ENCODE data around the gene CGB2. TPM values are rescaled to one million over a fixed set of nuclear protein-coding genes. Genes with fewer than 3 reads are reported as not detected.

Gene CGB2
- total and polyA plus RNA-seq, 9 of the 15 experiments (the other 6 are each of a cell fraction or from before 2014, with no cell fraction given), result 0.22 TPM; not detected in 8

- TF ChIP-seq SETDB1 (IDR thresholded peaks at IDR 0.05; ENCODE audit: low read length) (no peak), NCOA4 (IDR thresholded peaks at IDR 0.05; ENCODE audit: partially characterized antibody) (peak; percentile 34), ESRRA (IDR thresholded peaks at IDR 0.05; ENCODE audit: borderline replicate concordance, low read depth) (no peak), SP2 (IDR thresholded peaks at IDR 0.05; ENCODE audit: extremely low read depth, low read depth, low read length, poor library complexity, severe bottlenecking) (no peak), ZNF184 (CRISPR knock-in tag; IDR thresholded peaks at IDR 0.05) (no peak), TCF15 (CRISPR knock-in tag; IDR thresholded peaks at IDR 0.05) (no peak), POLR2H (tag; IDR thresholded peaks at IDR 0.05; ENCODE audit: low read depth) (no peak), FIP1L1 (IDR thresholded peaks at IDR 0.05; ENCODE audit: low read depth, low read length, poor library complexity, severe bottlenecking) (no peak), IRF9 (tag; IDR thresholded peaks at IDR 0.05) (no peak), CEBPB (tag; IDR thresholded peaks at IDR 0.05) (no peak), NFE2 (IDR thresholded peaks at IDR 0.05; ENCODE audit: low read depth) (no peak), ZBTB34 (CRISPR knock-in tag; IDR thresholded peaks at IDR 0.05) (no peak), BRF1 (IDR thresholded peaks at IDR 0.05; ENCODE audit: borderline replicate concordance, extremely low read depth, insufficient read length) (no peak), ZNF511 (CRISPR knock-in tag; IDR thresholded peaks at IDR 0.05) (no peak), FOXM1 (IDR thresholded peaks at IDR 0.05; ENCODE audit: low read depth) (no peak), FOXM1 (CRISPR knock-in tag; IDR thresholded peaks at IDR 0.05; ENCODE audit: low read depth) (no peak), ZNF165 (CRISPR knock-in tag; IDR thresholded peaks at IDR 0.05; ENCODE audit: borderline replicate concordance) (no peak), NFYB (IDR thresholded peaks at IDR 0.05; ENCODE audit: extremely low read depth, insufficient read length) (no peak), ESRRB (CRISPR knock-in tag; IDR thresholded peaks at IDR 0.05; ENCODE audit: borderline replicate concordance) (no peak), CBX2 (IDR thresholded peaks at IDR 0.05; ENCODE audit: insufficient read depth, low read length, poor library complexity, severe bottlenecking) (no peak)
These were observed 10.5 kb upstream of the CGB2 start (continued) for GRCh38 chr19:49020931-49021895.

Data from K562 (cell line).